Measurements from ENCODE around the gene FHDC1. TPM values are rescaled to one million over a fixed set of nuclear protein-coding genes. Genes with fewer than 3 reads are reported as not detected.

Gene FHDC1
- polyA plus RNA-seq, 3 donors, result 0.21 TPM; not detected in 2

GRCh38 chr4:153005899-153006381 is 69.8 kb downstream of the FHDC1 start:
- TF ChIP-seq CTCF (IDR thresholded peaks at IDR 0.05), result no peak
- Mint-ChIP-seq H3K4me1 (peaks cover 9% of the 10 kb centered on the region), H3K4me3 (no peak overlapping the region), H3K27ac (no peak overlapping the region), H3K27me3 (ENCODE audit: low read depth in 3 of 3) (peaks cover 0 to 3% (median 0%) of the 10 kb centered on the region in 3 donors), H3K36me3 (peaks cover 4 to 5% of the 10 kb centered on the region in 2 donors), H3K9me3 (peaks cover 8 to 19% (median 14%) of the 10 kb centered on the region in 7 donors)
- intact Hi-C loops (cut with micrococcal nuclease), result no loop called here
- H2AFZ ChIP-seq (ENCODE audit: insufficient read depth, low read depth, low read length, poor library complexity, severe bottlenecking), result no peak overlapping the region
- H3K9me3 ChIP-seq (replicated peaks in 1 of 2; ENCODE audit: control insufficient read depth in 1 of 2, insufficient read depth in 1 of 2, low read length in 2 of 2), result peaks cover 9 to 15% of the 10 kb centered on the region in 2 donors
- 89% methylated on average over 2 of the region's 8 CpGs for WGBS (ENCODE audit: insufficient coverage)
- DNase-seq, result no peak
- no peaks in the 10 kb centered on the region for H3K36me3 ChIP-seq (replicated peaks in 1 of 2; ENCODE audit: control insufficient read depth in 1 of 2, insufficient read depth in 2 of 2, low read length in 2 of 2)
- no peak overlapping the region for H3K4me2 ChIP-seq (replicated peaks; ENCODE audit: extremely low read depth, low read length, poor library complexity, severe bottlenecking)
- H4K20me1 ChIP-seq (ENCODE audit: insufficient read depth, low read length), result no peaks in the 10 kb centered on the region
- no peak overlapping the region for H3K9ac ChIP-seq (ENCODE audit: insufficient read depth, low read length, poor library complexity, severe bottlenecking)
- H3K4me3 ChIP-seq (replicated peaks in 1 of 3; ENCODE audit: low read depth in 2 of 3, low read length in 3 of 3), result no peak overlapping the region
- no peaks in the 10 kb centered on the region for H3K4me1 ChIP-seq (ENCODE audit: control insufficient read depth in 1 of 2, insufficient read depth in 2 of 2, low read length in 2 of 2)
- no peak overlapping the region for H3K27ac ChIP-seq (ENCODE audit: low read depth in 1 of 2, low read length in 2 of 2)
- no peaks in the 10 kb centered on the region for H3K79me2 ChIP-seq (ENCODE audit: insufficient read depth, low read length)
- no peaks in the 10 kb centered on the region for H3K27me3 ChIP-seq (ENCODE audit: control insufficient read depth in 2 of 2, insufficient read depth in 2 of 2, low read length in 2 of 2)

GRCh38 chr4:153008578-153009199 is 72.6 kb downstream of the FHDC1 start:
- Histone ChIP-seq H2AFZ (ENCODE audit: insufficient read depth, low read depth, low read length, poor library complexity, severe bottlenecking) (no peak overlapping the region), H4K20me1 (ENCODE audit: insufficient read depth, low read length) (no peaks in the 10 kb centered on the region), H3K4me2 (replicated peaks; ENCODE audit: extremely low read depth, low read length, poor library complexity, severe bottlenecking) (no peak overlapping the region), H3K9ac (ENCODE audit: insufficient read depth, low read length, poor library complexity, severe bottlenecking) (no peak overlapping the region), H3K27ac (ENCODE audit: low read depth in 1 of 2, low read length in 2 of 2) (no peak overlapping the region), H3K9me3 (replicated peaks in 1 of 2; ENCODE audit: control insufficient read depth in 1 of 2, insufficient read depth in 1 of 2, low read length in 2 of 2) (peaks cover 12 to 21% of the 10 kb centered on the region in 2 donors), H3K4me1 (ENCODE audit: control insufficient read depth in 1 of 2, insufficient read depth in 2 of 2, low read length in 2 of 2) (no peaks in the 10 kb centered on the region), H3K27me3 (ENCODE audit: control insufficient read depth in 2 of 2, insufficient read depth in 2 of 2, low read length in 2 of 2) (no peaks in the 10 kb centered on the region), H3K4me3 (replicated peaks in 1 of 3; ENCODE audit: low read depth in 2 of 3, low read length in 3 of 3) (no peak overlapping the region), H3K36me3 (replicated peaks in 1 of 2; ENCODE audit: control insufficient read depth in 1 of 2, insufficient read depth in 2 of 2, low read length in 2 of 2) (no peaks in the 10 kb centered on the region), H3K79me2 (ENCODE audit: insufficient read depth, low read length) (no peaks in the 10 kb centered on the region)
- 96% methylated on average over 3 of the region's 15 CpGs for WGBS (ENCODE audit: insufficient coverage)
- Mint-ChIP-seq H3K36me3 (peaks cover 4 to 5% of the 10 kb centered on the region in 2 donors), H3K9me3 (peaks cover 12 to 31% (median 16%) of the 10 kb centered on the region in 7 donors), H3K4me3 (no peak overlapping the region), H3K4me1 (peaks cover 9% of the 10 kb centered on the region), H3K27me3 (ENCODE audit: low read depth in 3 of 3) (no peaks in the 10 kb centered on the region), H3K27ac (no peak overlapping the region)
- intact Hi-C loops (cut with micrococcal nuclease), result no loop called here
- no peak for TF ChIP-seq CTCF (IDR thresholded peaks at IDR 0.05)
- DNase-seq, result no peak
